WTC11 (cell line): ENCODE measurements around the gene NAXE.

Experiments
- ZNF416 ChIP-seq: fragments of 250-450 bp; sonication (Bioruptor Pico); IDR thresholded peaks from 2 replicates; pipeline ENCODE4 v1.9.0; 2021; ENCODE audit warnings: mild to moderate bottlenecking, inconsistent platforms
- TF ChIP-seq, protein P1 (sequence below): fragments of 250-450 bp; sonication (Bioruptor Pico); IDR thresholded peaks from 2 replicates; pipeline ENCODE4 v1.9.0; 2021; ENCODE audit warnings: mild to moderate bottlenecking

DNA sequence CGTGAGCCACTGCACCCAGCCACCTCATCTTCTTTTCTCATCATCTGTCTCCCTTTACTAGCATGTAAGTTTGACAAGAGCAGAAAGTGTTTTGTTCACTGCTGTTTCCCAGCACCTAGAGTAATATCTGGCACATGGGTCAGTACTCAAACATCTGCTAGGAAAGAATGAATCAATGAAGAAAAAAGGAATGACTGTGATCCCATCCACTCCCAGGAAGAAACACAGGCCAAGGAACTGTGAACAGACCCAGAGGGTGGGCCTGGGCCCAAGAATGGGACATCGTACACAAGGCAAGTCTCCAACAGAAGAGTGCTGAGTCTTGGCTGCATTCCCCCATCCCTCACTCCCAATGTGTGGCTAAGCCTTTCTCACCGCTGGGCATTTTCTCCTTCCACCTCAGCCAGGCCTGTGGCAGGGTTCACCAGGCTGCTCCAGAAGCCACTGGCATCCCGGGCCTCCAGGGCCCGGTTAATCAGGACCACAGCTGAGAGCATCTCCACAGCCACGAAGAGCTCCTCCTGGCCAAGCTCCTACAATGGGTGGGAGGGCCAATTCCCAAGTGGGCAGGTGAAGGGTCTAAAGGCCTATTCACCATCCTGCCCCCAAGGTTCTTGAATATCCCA is 37.6 kb upstream of the NAXE start:
- TF ChIP-seq ZNF416: no peak
- TF ChIP-seq, protein P1, sequence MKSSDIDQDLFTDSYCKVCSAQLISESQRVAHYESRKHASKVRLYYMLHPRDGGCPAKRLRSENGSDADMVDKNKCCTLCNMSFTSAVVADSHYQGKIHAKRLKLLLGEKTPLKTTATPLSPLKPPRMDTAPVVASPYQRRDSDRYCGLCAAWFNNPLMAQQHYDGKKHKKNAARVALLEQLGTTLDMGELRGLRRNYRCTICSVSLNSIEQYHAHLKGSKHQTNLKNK: no peak
